IMR-90 (cell line): ENCODE data around the gene PRPSAP1. TPM values are rescaled to one million over a fixed set of nuclear protein-coding genes. Genes with fewer than 3 reads are reported as not detected.

Experiments
- ATAC-seq: fragments of 200-7000 bp; cut with Tn5 transposase; 2 replicates; pipeline ENCODE4 v1.9.1; 2020; ENCODE audit warnings: low read depth, mild to moderate bottlenecking, moderate library complexity
- BruUV-seq: library from RNA; stranded (reverse); fragments of 400-500 nt; replicated peaks from 2 replicates; lab custom pipeline; 2021; lab: Mats Ljungman, UMichigan
- CTCF ChIA-PET: fragments of 300-600 bp; formaldehyde crosslinking; extraction: SDS; loops from one replicate; lab custom pipeline; 2021; ENCODE audit warnings: antibody characterized with exemption; lab: Yijun Ruan, JAX
- POLR2A ChIA-PET: fragments of 300-600 bp; sonication (Branson Sonifier 250); formaldehyde crosslinking; loops from one replicate; lab custom pipeline; 2022; ENCODE audit warnings: antibody characterized with exemption; ENCODE audit not compliant: unreplicated experiment; lab: Charles Lee
- DNase-seq: peaks from one replicate; pipeline ENCODE4 v3.0.0; 2013
- H2AFZ ChIP-seq: replicated peaks from 2 replicates; pipeline ENCODE3; 2013; ENCODE audit warnings: low read length, mild to moderate bottlenecking; ENCODE audit not compliant: poor library complexity
- H2AK5ac ChIP-seq: 2 replicates; pipeline ENCODE4 v1.6.1; 2013; ENCODE audit warnings: low read depth, low read length, inconsistent platforms
- H2AK9ac ChIP-seq: replicated peaks from 2 replicates; pipeline ENCODE3; 2013; ENCODE audit warnings: mild to moderate bottlenecking, low read depth, low read length, moderate library complexity; ENCODE audit not compliant: poor library complexity
- H2BK120ac ChIP-seq: 2 replicates; pipeline ENCODE4 v1.6.1; 2013; ENCODE audit warnings: low read depth, low read length, inconsistent platforms
- H2BK15ac ChIP-seq: 3 replicates; pipeline ENCODE4 v1.6.1; 2013; ENCODE audit warnings: low read depth, low read length, inconsistent platforms
- H2BK20ac ChIP-seq: 2 replicates; pipeline ENCODE4 v1.6.1; 2013; ENCODE audit warnings: low read depth, mild to moderate bottlenecking, inconsistent platforms, low read length, moderate library complexity
- H2BK5ac ChIP-seq: 2 replicates; pipeline ENCODE4 v1.6.1; 2013; ENCODE audit warnings: mild to moderate bottlenecking, low read depth, low read length, inconsistent platforms; ENCODE audit not compliant: poor library complexity, severe bottlenecking
- H3K14ac ChIP-seq: replicated peaks from 2 replicates; pipeline ENCODE4 v1.6.1; 2013; ENCODE audit warnings: low read depth, low read length, inconsistent platforms
- H3K18ac ChIP-seq: 2 replicates; pipeline ENCODE4 v1.6.1; 2013; ENCODE audit warnings: low read depth, low read length, control low read depth
- H3K23ac ChIP-seq: 2 replicates; pipeline ENCODE4 v1.6.1; 2013; ENCODE audit warnings: low read depth, low read length, inconsistent platforms
- H3K27ac ChIP-seq: 2 replicates; pipeline ENCODE4 v1.5.1; 2013; ENCODE audit warnings: mild to moderate bottlenecking, control low read depth, low read length; ENCODE audit not compliant: insufficient read depth
- H3K27me3 ChIP-seq: 2 replicates; pipeline ENCODE4 v1.6.1; 2013; ENCODE audit warnings: low read length; ENCODE audit not compliant: control insufficient read depth, insufficient read depth
- H3K36me3 ChIP-seq: 2 replicates; pipeline ENCODE4 v1.6.1; 2013; ENCODE audit warnings: low read length, mixed read lengths; ENCODE audit not compliant: control insufficient read depth, insufficient read depth
- H3K4ac ChIP-seq: 2 replicates; pipeline ENCODE4 v1.6.1; 2013; ENCODE audit warnings: low read depth, low read length, inconsistent platforms
- H3K4me1 ChIP-seq: 2 replicates; pipeline ENCODE4 v1.6.1; 2013; ENCODE audit warnings: low read length, mixed read lengths; ENCODE audit not compliant: control insufficient read depth, insufficient read depth
- H3K4me2 ChIP-seq: 2 replicates; pipeline ENCODE4 v1.6.1; 2013; ENCODE audit warnings: low read depth, mild to moderate bottlenecking, control low read depth, low read length, moderate library complexity
- H3K4me3 ChIP-seq: 2 replicates; pipeline ENCODE4 v1.5.1; 2013; ENCODE audit warnings: low read depth, mild to moderate bottlenecking, control low read depth, low read length, moderate library complexity; ENCODE audit not compliant: insufficient read depth
- H3K56ac ChIP-seq: 2 replicates; pipeline ENCODE4 v1.6.1; 2013; ENCODE audit warnings: low read length, inconsistent platforms; ENCODE audit not compliant: insufficient read depth; ENCODE audit errors: extremely low read depth
- H3K79me1 ChIP-seq, 2 experiments: 2 replicates each; pipeline ENCODE4 v1.6.1; 2013; ENCODE audit warnings: low read length in 2 of 2, inconsistent platforms in 1 of 2, low read depth in 1 of 2
- H3K9ac ChIP-seq: 2 replicates; pipeline ENCODE4 v1.6.1; 2013; ENCODE audit warnings: low read depth, low read length, control low read depth
- H3K9me1 ChIP-seq: 2 replicates; pipeline ENCODE4 v1.6.1; 2013; ENCODE audit warnings: low read length, inconsistent platforms; ENCODE audit not compliant: insufficient read depth
- H3K9me3 ChIP-seq: 2 replicates; pipeline ENCODE4 v1.6.1; 2013; ENCODE audit warnings: low read length; ENCODE audit not compliant: control insufficient read depth, insufficient read depth
- H4K20me1 ChIP-seq: 2 replicates; pipeline ENCODE4 v1.6.1; 2013; ENCODE audit warnings: low read length, inconsistent platforms; ENCODE audit not compliant: insufficient read depth
- H4K5ac ChIP-seq: 2 replicates; pipeline ENCODE4 v1.6.1; 2013; ENCODE audit warnings: mild to moderate bottlenecking, low read depth, low read length, control low read depth
- H4K8ac ChIP-seq, 2 experiments: 2 replicates each; pipeline ENCODE4 v1.6.1; 2013; ENCODE audit warnings: low read depth in 2 of 2, low read length in 2 of 2, control low read depth in 1 of 2, inconsistent platforms in 1 of 2
- H4K91ac ChIP-seq: 2 replicates; pipeline ENCODE4 v1.6.1; 2013; ENCODE audit warnings: low read depth, low read length, inconsistent platforms; ENCODE audit not compliant: insufficient read depth
- BHLHE40 ChIP-seq: fragments of 150-350 bp; IDR thresholded peaks from 2 replicates; pipeline ENCODE4 v1.6.1; 2016; ENCODE audit warnings: mild to moderate bottlenecking, low read depth, low read length
- CHD1 ChIP-seq: IDR thresholded peaks from 2 replicates; pipeline ENCODE4 v1.6.1; 2012; ENCODE audit warnings: low read depth, low read length, improper control_type of control experiment
- MAFK ChIP-seq: IDR thresholded peaks from 2 replicates; pipeline ENCODE4 v1.6.1; 2012; ENCODE audit warnings: low read depth, low read length, improper control_type of control experiment
- MAZ ChIP-seq: IDR thresholded peaks from 2 replicates; pipeline ENCODE4 v1.6.1; 2012; ENCODE audit warnings: low read depth, mild to moderate bottlenecking, low read length, improper control_type of control experiment, moderate library complexity, borderline replicate concordance
- RFX5 ChIP-seq: IDR thresholded peaks from 2 replicates; pipeline ENCODE4 v1.8.0; 2012; ENCODE audit warnings: low read depth, mild to moderate bottlenecking, low read length, moderate library complexity
- WGBS, 2 experiments: methylation state at CpG; one replicate each; pipeline versions ENCODE4 v1.1.5 to v1.1.7; 2013; ENCODE audit warnings: missing lambda C conversion rate in 2 of 2; ENCODE audit not compliant: insufficient read length in 1 of 2; ENCODE audit errors: extremely low coverage in 2 of 2; 5-methylcytosine and 5-hydroxymethylcytosine counted together
- dilution Hi-C: fragments of 300-500 bp; cut with HindIII; formaldehyde crosslinking; loops from one replicate; pipeline ENCODE4 v1.14.3; 2018; ENCODE audit warnings: low sequenced_read_pairs; ENCODE audit not compliant: unreplicated experiment
- in situ Hi-C: fragments of 300-500 bp; cut with MboI; formaldehyde crosslinking; loops from 3 replicates; pipeline ENCODE4 v1.14.3; 2019; ENCODE audit warnings: low sequenced_read_pairs, inconsistent platforms, mixed read lengths
- intact Hi-C: fragments of 100-400 bp; cut with micrococcal nuclease; formaldehyde crosslinking; loops from 2 replicates; pipeline ENCODE4 v1.10.0; 2022
- polyA plus RNA-seq, 3 experiments: library from polyadenylated mRNA; depleted of rRNA; stranded (reverse); fragments of >200 nt; gene quantifications; 2 replicates each; pipeline ENCODE4 v1.2.3, GENCODE V29; 2012; ENCODE audit warnings: low replicate concordance in 1 of 3
- total RNA-seq: library from RNA; depleted of rRNA; stranded (reverse); fragments of >200 nt; gene quantifications from 2 replicates; pipeline ENCODE4 v1.2.3, GENCODE V29; 2012

Gene PRPSAP1
- total and polyA plus RNA-seq, 2 of the 4 experiments (the other 2 are of a cell fraction), result 34.4 to 48.6 TPM

DNA sequence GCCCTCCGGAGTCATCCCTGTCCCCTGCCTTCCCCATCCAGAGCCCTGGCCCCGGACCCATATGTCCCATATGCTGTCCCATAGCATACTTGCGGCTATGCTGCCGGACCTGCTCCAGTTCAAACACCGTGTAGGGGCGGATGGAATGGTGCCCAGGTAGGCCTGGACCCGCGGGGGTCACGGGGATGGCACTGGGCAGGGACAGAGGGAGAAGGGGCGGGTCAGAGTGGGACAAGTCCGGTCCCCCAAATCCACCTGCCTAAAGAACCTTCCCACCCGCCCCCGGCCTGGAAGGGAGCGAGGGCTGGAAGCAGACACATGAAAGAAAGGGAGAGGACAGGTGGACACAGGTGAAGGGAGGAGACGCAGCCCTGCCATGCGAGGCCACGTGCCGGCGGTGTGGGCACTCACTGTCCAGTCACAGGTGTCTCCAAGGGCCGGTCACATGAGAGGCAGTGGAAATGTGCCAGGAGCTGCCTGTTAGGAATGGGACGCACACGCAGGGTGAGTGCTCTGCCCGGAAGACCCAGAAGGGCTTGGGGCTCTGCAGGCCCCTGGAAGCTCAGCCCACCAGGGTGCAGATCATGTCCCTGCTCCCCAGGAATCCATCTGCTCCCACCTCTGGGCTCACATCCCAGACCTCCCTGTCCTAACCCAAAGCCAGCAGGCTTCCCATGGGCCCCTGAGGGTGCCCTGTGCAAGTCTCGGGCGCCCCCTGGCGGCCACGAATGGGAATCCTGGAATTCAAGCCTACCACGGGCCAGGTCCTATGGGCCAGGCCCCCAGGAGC lies 74.6 kb downstream of the PRPSAP1 start (continued):
- no peak for TF ChIP-seq CHD1
- no peak for TF ChIP-seq BHLHE40

DNA sequence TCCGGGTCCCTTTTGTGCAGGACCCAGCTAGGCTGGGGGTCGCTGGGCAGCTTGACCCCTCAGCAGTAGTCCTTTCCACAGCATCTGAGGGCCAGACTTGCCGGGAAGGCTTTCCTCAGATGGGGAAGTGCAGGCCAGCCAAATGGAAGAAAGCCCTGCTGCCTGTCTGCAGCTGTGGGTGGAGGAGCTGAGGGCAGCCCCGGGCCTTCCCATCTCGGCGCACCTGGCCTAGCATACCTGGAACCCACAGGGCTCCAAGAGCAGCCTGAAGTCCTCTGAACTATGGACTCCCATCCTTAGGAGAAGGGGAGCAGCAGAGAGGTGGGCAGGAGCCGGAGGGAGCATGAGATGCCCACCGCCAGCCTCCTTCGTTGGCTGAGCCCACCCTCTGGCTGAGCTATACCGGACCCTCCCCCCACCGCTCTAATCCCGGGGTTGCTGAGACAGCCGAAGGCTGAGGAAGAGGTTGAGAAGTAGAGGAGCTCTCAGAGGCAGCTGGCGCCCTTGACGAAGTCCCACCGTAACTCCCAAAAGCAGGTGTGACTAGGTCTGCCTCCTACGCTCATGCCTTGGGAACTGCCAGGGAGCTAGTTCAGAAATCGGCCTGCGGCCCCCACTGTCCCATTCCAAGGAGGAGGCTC lies 75.3 kb downstream of the PRPSAP1 start:
- dilution Hi-C loops (no loop called here), in situ Hi-C loops (no loop called here), intact Hi-C loops (no loop called here)
- TF ChIP-seq RFX5 (no peak), MAZ (no peak), MAFK (no peak)
- Histone ChIP-seq H3K4me1 (peaks cover 7% of the 10 kb centered on the region), H3K79me1 (peaks cover 0 to 5% of the 10 kb centered on the region in 2 experiments; a peak in 1 of 4 replicates), H2BK5ac (no peak overlapping the region), H3K9me1 (peaks cover 6% of the 10 kb centered on the region), H3K9me3 (no peaks in the 10 kb centered on the region), H3K4me3 (no peak overlapping the region), H3K14ac (no peak overlapping the region), H2BK20ac (no peak overlapping the region), H4K8ac (no peak overlapping the region), H3K9ac (no peak overlapping the region), H3K56ac (no peak overlapping the region), H2AFZ (peak overlapping the region; percentile 1), H2BK120ac (no peak overlapping the region), H3K23ac (no peak overlapping the region), H3K36me3 (peaks cover 4% of the 10 kb centered on the region), H3K27ac (no peak overlapping the region), H3K4ac (no peak overlapping the region), H2AK9ac (peak overlapping the region; percentile 26), H3K27me3 (no peaks in the 10 kb centered on the region), H4K5ac (no peak overlapping the region), H3K18ac (no peak overlapping the region), H4K20me1 (no peaks in the 10 kb centered on the region; the same call in 1 of the 2 replicates), H3K4me2 (no peak overlapping the region), H2AK5ac (no peak overlapping the region), H2BK15ac (no peak overlapping the region), H4K91ac (no peak overlapping the region)
- ChIA-PET POLR2A (no interaction called here), CTCF (no interaction called here)
- ATAC-seq (no peak), DNase-seq (no peak)
- BruUV-seq, result no TSS peak
- WGBS, 2 experiments, result 97% methylated on average over 6 of the region's 19 CpGs; no CpG with 5 or more reads in 1 of the 2 experiments
